ENCODE data around the gene FLNC.

DNA sequence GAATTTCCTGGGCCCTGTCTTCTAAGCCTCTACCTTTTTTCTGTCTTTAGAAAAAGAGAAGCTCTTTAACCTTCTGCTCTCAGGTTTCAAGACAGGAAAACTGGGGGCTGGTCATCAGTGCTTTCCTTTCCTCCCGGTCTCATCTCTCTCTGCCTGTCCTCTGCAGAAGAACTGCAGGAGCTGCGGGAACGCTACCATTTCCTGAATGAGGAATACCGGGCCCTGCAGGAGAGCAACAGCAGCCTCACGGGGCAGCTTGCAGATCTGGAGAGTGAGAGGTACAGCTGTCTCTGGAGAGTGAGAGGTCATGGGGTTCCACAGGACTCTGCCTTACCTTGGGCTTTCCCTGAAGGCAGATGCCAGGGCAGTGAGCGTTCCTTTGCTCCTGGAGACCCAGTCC is 25.7 kb upstream of the FLNC start:
- TF ChIP-seq, protein P1, sequence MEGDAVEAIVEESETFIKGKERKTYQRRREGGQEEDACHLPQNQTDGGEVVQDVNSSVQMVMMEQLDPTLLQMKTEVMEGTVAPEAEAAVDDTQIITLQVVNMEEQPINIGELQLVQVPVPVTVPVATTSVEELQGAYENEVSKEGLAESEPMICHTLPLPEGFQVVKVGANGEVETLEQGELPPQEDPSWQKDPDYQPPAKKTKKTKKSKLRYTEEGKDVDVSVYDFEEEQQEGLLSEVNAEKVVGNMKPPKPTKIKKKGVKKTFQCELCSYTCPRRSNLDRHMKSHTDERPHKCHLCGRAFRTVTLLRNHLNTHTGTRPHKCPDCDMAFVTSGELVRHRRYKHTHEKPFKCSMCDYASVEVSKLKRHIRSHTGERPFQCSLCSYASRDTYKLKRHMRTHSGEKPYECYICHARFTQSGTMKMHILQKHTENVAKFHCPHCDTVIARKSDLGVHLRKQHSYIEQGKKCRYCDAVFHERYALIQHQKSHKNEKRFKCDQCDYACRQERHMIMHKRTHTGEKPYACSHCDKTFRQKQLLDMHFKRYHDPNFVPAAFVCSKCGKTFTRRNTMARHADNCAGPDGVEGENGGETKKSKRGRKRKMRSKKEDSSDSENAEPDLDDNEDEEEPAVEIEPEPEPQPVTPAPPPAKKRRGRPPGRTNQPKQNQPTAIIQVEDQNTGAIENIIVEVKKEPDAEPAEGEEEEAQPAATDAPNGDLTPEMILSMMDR (conservative IDR thresholded peaks at IDR 0.05; ENCODE audit: low read length), result no peak
- TF ChIP-seq EZH2phosphoT487 (IDR thresholded peaks at IDR 0.05; ENCODE audit: borderline replicate concordance), result no peak
